HG03095 (cell line): Measurements from ENCODE around the gene CLMN.

Experiments used
- ATAC-seq: cut with Tn5 transposase; IDR thresholded peaks from one replicate; pipeline ENCODE4 v1.9.1; 2021; ENCODE audit warnings: moderate library complexity; ENCODE audit not compliant: unreplicated experiment

CLMN gene

DNA sequence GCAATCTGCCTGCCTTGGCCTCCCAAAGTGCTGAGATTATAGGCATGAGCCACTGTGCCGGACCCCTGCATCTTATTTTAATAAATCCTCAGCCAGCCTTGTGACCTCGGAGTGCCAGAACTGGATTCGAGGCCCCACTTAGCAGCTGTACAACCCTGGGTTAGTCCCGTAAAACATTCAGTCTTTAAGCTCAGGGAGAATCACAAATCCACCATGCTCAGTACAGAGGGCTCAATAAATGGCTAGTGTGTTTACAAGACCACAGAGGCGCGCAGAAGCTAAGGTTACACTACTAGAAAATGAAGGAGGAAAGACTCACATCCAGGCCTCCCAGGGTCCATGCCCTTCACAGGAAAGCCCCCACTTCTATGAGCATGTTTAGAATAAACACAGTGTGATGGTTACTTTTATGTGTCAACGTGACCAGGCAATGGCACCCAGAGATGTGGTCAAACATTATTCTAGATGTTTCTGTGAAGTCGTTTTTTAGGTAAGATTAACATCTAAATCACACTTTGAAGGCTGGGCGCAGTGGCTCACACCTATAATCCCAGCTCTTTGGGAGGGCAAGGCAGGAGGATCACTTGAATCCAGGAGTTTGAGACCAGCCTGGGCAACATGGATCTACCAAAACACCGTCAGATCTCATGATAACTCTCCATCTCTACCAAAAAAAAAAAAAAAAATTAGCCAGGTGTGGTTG, 55.3 kb downstream of the CLMN start:
- no peak for ATAC-seq

DNA sequence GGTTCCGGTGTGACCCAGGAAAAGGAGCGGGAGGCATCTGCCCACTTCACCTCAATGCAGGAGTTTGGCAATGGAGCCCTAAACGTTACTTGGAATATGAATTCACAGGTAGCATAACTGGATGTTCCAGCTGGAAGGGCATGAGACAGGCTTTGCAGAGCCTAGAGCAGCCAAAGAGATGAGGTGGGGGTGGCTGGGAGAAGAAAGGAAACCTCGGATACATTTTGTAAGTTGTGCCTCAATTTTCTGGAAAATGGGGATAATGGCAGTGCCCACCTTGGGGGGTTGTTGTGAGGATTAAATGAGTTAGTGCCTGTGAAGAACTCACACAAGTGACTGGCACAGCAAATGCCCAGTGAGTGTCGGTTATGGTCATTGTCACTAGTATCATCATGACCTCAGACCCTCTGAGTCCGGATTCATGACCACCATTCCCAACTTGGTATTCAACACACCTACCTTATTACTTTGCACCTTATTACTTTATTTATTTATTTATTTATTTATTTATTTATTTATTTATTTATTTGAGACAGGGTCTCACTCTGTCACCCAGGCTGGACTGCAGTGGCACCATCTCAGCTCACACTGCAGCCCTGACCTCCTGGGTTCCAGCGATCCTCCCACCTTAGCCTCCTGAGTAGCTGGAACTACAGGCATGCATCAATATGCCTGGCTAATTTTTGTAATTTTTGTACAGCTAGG, 56.0 kb downstream of the CLMN start:
- ATAC-seq: no peak

DNA sequence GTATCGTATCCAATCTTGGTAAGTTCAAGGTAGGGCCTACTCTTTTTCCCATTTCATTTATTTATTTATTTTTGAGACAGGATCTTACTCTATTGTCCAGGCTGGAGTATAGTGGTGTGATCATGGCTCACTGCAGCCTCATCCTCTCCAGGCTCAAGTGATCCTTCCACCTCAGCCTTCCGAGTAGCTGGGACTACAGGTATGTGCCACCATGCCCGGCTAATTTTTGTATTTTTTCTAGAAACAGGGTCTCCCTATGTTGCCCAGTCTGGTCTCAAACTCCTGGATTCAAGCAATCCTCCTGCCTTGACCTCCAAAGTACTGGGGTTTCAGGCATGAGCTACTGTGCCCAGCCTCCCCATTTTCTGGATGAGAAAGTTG, 57.2 kb downstream of the CLMN start:
- no peak for ATAC-seq

DNA sequence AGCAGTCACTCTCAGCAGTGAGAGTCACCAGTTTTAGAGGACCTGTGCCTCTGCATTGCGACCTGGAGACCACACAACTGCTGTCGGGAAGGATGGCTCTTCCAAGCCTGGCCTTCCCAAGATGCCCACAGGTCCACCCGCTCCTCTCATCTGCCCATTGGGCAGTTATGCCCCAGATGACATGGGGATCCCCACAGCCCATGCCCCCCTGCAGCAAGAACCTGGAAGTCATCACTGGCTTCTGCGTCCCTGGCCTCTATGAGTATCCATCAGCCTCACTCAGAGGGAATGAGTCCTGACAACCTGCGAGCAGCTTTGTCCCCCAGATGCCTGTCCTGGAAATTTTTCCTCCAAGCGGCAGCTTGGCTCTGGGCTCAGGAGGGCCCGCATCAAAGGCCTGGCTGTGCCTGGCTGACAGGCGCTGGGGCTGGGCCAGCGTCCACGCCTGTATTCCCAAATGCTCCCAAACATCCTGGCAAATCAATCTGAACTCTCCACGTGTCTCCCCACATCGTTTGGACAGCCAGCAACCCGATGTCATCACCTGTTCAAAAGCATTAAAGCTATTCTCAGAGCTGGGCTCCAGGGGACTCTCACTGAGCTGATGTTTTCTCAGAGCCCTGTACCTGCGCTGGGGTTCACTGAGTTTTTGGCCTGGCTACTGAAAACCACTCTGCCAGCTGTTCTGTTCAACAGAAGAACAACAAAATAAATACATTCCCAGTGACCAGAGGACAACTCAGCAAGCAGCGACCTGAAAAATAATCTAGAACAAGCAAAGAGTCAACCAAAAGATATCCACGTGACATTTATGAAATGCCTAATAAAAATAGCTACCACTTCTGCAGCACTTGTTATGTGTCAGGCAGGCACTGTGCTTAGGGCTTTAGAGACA, 57.8 kb downstream of the CLMN start:
- ATAC-seq: no peak

DNA sequence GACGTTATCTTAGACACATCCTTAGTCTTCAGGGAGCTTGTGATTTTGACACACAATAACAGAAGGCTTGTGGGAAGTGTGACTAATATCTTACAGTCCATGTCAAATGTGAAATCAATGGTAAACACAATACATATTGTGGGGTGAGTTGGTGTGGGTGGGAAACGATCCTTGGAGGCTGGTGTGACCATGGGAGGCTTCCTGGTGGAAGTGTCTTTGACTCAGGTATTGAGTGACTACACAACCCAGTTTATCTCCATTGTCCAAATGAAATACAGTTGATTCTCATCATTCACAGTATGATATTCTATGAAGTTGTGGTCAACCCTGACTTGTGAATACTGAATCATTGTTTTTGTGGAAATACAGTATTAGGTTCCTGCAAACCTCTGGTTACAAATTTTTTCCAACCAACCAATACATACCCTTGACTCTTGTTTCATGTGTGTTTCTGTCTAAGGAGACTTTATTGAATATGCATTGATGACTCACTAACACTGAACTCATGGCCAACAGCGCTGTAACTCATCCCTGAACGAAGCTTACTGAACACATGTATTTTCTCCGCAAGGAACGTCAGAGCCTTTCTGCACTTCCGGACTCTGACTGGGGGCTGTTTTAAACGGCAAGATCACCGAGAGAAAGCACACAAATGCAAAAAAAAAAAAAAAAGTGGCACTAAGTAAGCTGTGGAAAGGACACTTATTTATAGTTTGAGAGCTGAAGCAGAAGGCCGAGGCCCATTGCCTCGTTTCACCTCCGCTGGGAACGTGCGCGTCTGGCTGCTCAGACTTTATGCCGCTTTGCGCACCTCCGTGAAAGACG, 59.0 kb downstream of the CLMN start:
- ATAC-seq: no peak

DNA sequence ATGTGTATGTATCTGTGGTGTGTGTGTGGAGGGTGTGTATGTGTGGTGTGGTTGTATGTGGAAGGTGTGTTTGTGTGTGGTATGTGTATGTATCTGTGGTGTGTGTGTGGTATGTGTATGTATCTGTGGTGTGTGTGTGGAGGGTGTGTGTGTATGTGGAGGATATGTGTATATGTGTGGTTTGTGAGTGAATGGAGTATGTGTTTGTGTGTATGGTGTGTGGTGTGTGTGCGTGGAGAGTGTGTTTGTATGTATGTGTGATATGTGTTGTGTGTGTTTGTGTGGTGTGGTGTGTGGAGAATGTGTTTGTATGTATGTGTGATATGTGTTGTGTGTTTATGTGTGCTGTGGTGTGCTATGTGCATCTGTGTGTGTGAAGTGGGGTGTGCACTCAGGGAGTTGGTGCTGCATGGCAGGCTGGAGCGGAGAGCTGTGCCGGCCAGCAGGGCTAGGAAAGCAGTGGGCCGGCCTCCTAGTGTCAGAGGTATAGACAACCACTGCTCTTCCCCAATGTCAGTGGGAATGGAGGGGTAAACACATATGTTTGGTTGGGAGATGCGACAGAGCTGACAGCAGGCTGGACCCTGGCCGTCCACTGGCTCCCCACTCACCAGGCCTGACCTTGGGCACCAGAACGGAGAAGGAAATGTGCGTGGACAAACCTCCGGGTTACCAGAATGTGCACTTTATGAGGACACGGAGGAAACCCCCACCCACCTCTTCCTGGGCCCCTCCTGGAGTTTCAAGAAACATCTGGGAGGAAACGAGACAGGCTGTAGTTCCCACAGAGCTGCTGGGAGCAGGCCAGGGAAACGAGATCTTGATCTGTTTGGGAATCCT, 60.7 kb downstream of the CLMN start:
- ATAC-seq: no peak

DNA sequence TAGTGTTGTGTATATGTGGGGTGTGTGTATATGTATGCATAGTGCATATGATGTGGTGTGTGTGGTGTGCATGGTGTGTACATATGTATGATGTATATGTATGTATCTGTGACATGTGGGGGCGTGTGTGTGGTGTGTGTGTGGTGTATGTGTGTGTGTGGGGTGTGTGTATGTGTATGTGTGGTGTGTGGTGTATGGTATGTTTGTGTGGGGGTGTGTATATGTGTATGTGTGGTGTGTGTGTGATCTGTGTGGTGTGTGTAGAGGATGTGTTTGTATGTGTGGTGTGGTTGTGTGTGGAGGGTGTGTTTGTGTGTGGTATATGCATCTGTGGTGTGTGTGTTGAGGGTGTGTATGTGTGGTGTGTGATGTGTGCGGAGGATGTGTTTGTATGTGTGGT, 61.6 kb downstream of the CLMN start:
- ATAC-seq: no peak

DNA sequence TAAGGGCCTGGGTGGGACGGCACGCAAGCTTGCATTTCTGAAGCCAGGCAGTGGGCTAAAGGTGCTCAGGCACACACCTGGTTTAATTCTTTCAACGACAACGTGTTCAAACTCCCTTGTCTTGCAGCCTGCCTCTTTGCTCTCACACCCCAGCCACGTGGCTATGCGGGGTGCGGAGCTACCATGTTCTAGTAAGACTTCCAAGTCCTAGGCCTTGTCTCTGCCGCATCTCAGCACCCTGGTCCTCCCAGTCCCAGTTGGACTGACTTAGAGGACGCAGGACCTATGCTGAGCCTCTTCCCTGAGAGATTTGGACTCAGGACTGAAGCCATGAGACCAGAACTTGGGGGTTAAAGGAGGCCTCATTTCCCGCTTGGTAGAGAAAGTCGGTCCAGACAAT, 62.2 kb downstream of the CLMN start:
- no peak for ATAC-seq

DNA sequence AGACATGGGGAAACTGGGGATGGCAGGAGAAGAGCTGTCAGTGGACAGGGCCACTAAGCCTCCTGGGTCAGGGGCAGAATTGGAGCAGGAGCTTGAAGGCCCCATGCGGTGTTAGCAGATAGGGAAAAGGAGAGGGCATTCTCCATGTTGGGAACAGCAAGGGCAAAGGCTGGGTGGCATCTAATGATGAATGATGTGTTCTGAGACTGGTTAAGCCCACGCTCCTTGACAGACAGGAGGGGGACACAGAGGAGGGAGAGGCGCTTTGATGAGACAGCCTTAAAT, 63.0 kb downstream of the CLMN start:
- ATAC-seq: no peak

DNA sequence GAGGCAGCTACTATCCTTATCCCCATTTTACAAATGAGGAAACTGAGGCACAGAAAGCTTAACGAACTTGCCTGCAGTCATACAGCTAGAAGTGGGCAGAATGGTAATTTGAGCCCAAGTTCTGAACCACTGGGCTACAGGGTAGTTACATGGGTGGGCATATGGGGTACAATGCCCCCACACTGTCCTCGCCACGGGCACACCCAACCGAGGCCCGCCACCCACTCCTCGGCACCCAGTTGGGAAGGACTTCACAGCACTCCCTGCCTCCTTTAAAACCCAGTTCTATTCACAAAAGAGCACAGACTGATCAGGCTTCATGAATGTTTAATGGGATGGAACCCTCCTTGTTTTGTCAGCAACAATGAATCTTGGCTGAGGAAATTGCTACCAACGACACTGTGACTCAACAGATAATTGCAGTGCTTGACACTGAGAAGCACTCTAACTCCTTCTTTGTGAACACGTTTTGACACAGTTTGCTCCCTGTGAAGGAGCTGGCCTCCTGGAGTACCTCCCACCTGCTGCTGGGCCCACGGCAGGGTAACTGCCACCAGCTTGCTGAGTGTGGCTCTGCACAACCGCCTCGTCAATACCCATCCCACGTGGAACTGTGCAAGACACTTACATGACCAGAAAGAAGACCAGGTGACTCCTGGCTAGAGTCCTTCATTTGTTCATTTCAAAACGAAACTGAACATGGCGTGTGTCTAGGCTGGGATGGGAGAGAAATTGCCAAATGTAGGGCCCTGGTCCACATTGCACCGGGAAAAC, 63.5 kb downstream of the CLMN start:
- no peak for ATAC-seq

DNA sequence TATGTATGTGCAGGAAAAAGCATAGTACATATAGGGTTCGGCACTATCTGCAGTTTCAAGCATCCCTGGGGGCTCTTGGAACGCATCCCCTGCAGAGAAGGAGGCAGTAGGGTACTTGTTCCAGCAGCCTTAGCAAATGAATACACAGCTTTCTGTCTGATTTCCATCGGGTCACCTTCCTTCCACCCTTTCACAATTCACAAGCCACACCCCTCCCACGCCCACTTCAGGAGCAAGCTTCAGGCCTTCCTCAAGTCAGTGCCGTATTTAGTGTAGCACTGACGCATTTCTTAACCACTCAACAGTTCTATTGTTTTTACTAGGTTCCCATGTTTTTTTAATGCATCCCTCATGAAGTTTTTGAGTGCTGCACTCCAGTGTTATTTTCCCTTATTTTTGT, 64.2 kb downstream of the CLMN start:
- ATAC-seq: peak; percentile 39

DNA sequence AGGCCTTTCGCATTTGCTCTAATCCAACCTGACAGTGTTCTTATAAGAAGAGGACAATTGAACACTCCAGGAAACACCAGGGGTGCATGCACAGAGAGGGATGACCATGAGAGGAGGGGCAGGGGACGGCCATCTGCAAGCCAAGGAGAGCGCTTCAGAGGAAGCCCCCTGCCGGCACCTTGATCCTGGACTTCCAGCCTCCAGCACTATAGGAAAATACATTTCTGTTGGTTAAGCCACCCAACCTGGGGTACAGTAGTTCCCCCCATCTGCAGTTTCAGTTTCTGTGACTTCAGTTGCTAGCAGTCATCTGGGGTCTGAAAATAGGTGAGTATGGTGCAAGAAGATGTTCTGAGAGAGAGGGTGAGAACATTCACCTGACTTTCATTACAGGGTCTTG, 64.7 kb downstream of the CLMN start:
- peak; percentile 53 for ATAC-seq

DNA sequence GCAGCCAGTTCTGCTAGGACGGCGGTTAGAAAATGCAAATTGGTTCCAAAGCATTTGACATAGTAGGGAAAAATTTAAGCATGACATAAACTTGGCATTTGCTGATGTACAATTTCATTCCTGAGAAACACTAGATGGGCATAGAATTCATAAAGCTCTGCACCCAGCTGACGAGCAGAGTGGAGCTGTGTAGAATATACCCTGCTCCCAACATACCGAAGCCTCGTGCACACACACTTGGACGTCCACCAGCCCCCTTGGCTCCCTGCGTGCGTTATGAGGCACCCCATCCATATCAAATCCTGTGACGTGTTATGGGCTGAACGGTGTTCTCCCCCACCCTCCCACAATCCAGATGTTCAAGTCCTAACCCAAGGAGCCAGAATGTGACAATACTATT, 65.4 kb downstream of the CLMN start:
- no peak for ATAC-seq

DNA sequence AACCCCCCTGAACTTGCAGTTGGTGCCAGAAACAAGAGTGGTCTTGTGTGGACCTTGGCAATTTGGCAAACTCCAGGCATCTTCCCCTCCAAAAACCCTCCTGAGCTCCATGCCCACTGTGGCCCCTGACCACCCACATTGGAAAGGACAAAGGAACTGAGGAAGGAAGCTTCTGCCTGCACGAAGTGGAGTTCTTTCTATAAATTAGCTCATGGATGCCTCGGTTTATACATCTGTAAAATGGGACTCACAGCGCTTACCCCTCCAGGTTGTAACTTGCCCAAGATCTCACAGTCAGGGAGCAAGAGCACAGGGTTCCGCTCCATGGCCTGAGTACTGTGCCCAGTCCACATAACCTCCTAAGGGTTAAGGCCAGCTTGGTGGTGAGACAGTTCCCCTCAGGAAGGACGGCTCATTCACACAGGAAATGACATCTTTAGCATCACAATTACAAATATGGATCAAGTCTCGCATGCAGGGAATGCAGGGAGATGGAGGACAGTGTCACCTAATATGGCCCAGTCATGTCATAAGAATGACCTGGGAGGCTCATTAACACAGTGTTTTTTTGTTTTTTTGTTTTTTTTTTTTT, 66.6 kb downstream of the CLMN start:
- ATAC-seq: no peak

DNA sequence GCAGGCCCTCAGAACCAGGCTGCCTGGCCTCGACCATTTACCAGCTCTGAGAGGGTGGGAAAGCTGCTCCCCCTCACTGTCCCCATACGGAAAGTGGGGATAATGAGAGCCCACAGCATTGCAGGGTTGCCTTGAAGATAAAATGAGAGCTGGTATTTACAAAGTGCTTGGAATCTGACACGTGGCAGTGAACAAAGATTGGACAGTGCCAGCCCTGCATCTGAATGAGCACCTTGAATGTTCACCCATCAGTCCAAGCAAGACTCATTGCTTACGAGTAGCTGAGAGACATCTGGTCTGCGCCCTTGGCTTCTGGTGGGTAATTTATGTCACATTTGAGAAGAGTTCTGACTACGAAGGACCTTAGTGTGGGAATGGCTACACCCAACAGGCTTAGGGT, 67.5 kb downstream of the CLMN start:
- ATAC-seq: no peak

DNA sequence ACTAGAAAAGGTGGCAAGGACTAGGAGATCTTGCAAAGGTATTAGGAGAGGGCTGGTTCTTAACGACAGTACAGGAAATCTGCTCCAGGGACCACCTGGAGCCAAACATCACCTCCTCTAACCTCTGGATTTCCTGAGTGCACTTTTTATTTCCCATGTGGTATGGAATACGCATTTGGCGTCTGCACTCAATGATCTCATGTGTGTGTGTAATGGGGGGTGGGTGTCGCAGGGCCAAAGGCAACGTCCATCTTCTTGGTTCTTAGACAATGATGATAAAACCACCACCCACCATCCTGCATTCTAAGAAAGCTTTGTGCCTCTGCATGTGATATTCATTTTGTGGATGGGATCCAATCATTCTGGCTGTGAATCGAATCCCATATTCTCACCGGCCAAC, 68.8 kb downstream of the CLMN start:
- ATAC-seq: no peak

DNA sequence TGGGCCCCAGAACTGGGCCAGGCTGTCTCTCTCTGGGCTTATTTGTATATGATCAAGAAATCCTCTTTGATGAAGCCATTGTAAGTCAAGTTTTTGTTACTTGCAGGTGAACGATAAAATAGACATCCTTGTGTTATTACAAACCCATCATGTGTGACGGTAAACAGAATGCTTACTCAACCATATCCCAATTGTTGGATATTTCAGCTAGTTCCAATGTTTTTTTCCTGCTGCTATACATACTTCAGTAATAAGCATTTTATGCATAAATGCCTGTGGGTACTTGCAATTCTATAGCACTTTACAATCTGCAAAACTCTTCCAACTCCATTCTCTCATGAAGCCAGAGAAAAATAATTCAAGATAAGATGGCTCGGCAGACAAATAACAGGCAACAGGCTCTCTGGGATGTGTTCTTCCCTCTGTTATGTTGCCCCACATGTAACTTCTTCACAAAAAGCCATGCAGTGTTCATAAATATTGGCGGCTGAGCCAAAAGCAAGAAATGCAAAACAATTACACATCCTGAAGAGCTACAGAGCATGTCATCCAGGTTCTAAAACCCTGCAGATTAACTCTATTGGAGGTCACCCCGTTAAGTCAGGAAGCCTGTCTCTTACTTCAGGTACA, 69.5 kb downstream of the CLMN start:
- no peak for ATAC-seq

DNA sequence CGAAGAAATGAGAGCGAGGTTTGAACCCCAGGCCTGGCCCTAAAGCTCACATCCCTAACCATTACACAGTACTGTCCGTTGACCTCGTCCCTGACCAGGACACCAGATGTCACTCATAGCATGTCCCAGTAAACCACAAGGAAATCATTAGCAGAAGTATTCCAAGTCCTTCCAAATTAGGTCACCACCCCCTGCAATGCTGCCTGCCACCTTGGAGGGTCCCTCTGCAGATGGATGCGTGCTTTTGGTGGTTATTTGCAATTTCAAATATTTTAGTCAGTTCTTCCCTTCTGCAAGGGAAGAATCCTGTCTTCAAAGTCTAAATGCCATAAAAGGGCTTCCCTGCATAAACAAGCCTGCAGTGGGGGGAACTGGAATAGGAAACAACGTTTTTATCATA, 71.3 kb downstream of the CLMN start:
- no peak for ATAC-seq

DNA sequence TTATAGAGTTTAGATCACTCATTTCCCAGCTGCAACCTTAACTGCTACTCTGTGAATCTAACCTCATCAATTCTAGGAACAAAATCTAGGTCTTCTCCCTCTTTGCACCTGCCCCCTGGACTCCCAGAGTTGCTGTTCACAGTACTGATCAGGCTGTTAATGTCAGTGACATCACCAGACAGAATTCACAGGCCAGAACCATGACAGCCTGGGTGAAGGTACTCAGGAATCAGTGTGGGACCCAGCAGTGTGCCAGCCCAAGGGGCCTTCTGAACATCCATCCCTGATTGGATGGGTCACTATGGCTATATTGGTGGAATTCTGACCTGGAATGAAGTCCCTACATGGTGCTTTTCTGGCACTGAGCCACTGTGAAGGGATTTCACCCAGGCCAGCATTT, 72.8 kb downstream of the CLMN start:
- no peak for ATAC-seq
